HepG2 (cell line): ENCODE data around the gene COG4. TPM values are rescaled to one million over a fixed set of nuclear protein-coding genes. Genes with fewer than 3 reads are reported as not detected.

ENCODE experiments used
- CENPX ChIP-seq: sonication (generic); formaldehyde crosslinking; IDR thresholded peaks from 2 replicates; pipeline ENCODE4 v1.9.0; 2021; ENCODE audit warnings: mild to moderate bottlenecking, missing genetic modification reagents, moderate library complexity
- CREM ChIP-seq, 2 experiments: sonication (generic) in 1 of 2; formaldehyde crosslinking in 1 of 2; IDR thresholded peaks; 2 replicates each; pipeline versions ENCODE4 v1.4.0 to v1.6.1; 2016 to 2020; ENCODE audit warnings: antibody characterized with exemption in 1 of 2, mild to moderate bottlenecking in 1 of 2, missing genetic modification reagents in 1 of 2
- FOXK2 ChIP-seq: fragments of 450-650 bp; IDR thresholded peaks from 2 replicates; pipeline ENCODE4 v1.6.1; 2016
- FOXM1 ChIP-seq: sonication (generic); formaldehyde crosslinking; IDR thresholded peaks from 2 replicates; pipeline ENCODE4 v1.5.0; 2020; ENCODE audit warnings: missing genetic modification reagents
- GATAD1 ChIP-seq: IDR thresholded peaks from 2 replicates; pipeline ENCODE4 v1.6.1; 2016; ENCODE audit warnings: missing genetic modification reagents, missing compliant biosample characterization
- HMG20A ChIP-seq: IDR thresholded peaks from 2 replicates; pipeline ENCODE4 v1.6.1; 2016; ENCODE audit warnings: borderline replicate concordance
- HNRNPUL1 ChIP-seq: fragments of 200-400 bp; formaldehyde crosslinking; IDR thresholded peaks from 2 replicates; pipeline ENCODE4 v1.6.1; 2017; ENCODE audit warnings: low read depth, mild to moderate bottlenecking, low read length, moderate library complexity
- HOXA9 ChIP-seq: sonication (generic); formaldehyde crosslinking; IDR thresholded peaks from 2 replicates; pipeline ENCODE4 v1.8.1; 2022; ENCODE audit warnings: missing genetic modification reagents, mild to moderate bottlenecking, moderate library complexity, borderline replicate concordance
- KAT8 ChIP-seq: IDR thresholded peaks from 2 replicates; pipeline ENCODE4 v1.6.1; 2016; ENCODE audit warnings: missing genetic modification reagents, missing compliant biosample characterization
- KLF16 ChIP-seq, 2 experiments: sonication (generic) in 1 of 2; formaldehyde crosslinking in 1 of 2; IDR thresholded peaks; 2 replicates each; pipeline versions ENCODE4 v1.6.1 to v1.8.0; 2016 to 2023; ENCODE audit warnings: missing genetic modification reagents in 2 of 2, missing compliant biosample characterization in 1 of 2
- NFIC ChIP-seq: IDR thresholded peaks from 2 replicates; pipeline ENCODE4 v1.6.1; 2012; ENCODE audit warnings: mild to moderate bottlenecking, low read length, inconsistent platforms
- PHB2 ChIP-seq: fragments of 450-650 bp; IDR thresholded peaks from 2 replicates; pipeline ENCODE4 v1.6.1; 2018; ENCODE audit not compliant: partially characterized antibody
- RARG ChIP-seq: sonication (generic); formaldehyde crosslinking; IDR thresholded peaks from 2 replicates; pipeline ENCODE4 v1.4.0; 2020; ENCODE audit warnings: low read depth, mild to moderate bottlenecking, missing genetic modification reagents
- SNAPC2 ChIP-seq: sonication (generic); formaldehyde crosslinking; IDR thresholded peaks from 2 replicates; pipeline ENCODE4 v1.8.1; 2022; ENCODE audit warnings: mild to moderate bottlenecking, missing genetic modification reagents
- SSRP1 ChIP-seq: IDR thresholded peaks from 2 replicates; pipeline ENCODE4 v1.6.1; 2016; ENCODE audit warnings: control low read depth
- TCF7 ChIP-seq: sonication (generic); IDR thresholded peaks from 2 replicates; pipeline ENCODE4 v1.6.1; 2016; ENCODE audit warnings: antibody characterized with exemption, low read depth
- TP53 ChIP-seq: sonication (generic); formaldehyde crosslinking; conservative IDR thresholded peaks from 2 replicates; pipeline ENCODE4 v1.4.0; 2020; ENCODE audit warnings: missing genetic modification reagents
- ZNF101 ChIP-seq: sonication (generic); formaldehyde crosslinking; IDR thresholded peaks from 2 replicates; pipeline ENCODE4 v1.4.0; 2020; ENCODE audit warnings: mild to moderate bottlenecking, low read depth, missing genetic modification reagents, borderline replicate concordance
- ZNF660 ChIP-seq: sonication (generic); formaldehyde crosslinking; IDR thresholded peaks from 2 replicates; pipeline ENCODE4 v1.5.1; 2020; ENCODE audit warnings: mild to moderate bottlenecking, low read depth, missing genetic modification reagents, borderline replicate concordance
- polyA plus RNA-seq, 8 experiments: library from polyadenylated mRNA; depleted of rRNA in 3 of 8; stranded (reverse) in 7 of 8; unstranded in 1 of 8; fragments of >200 nt; fragmentation: Illumina TruSeq in 4 of 8; extraction: Trizol in 4 of 8; gene quantifications; 2 replicates each; pipeline versions ENCODE4 v1.2.1 to v1.2.3, GENCODE V29; 2011 to 2016; ENCODE audit warnings: low read depth in 4 of 8, missing spikeins in 1 of 8, mixed read lengths in 1 of 8; ENCODE audit not compliant: insufficient read depth in 1 of 8
- total RNA-seq, 5 experiments: library from RNA; depleted of rRNA; stranded (reverse); fragments of >200 nt; fragmentation: Illumina TruSeq; extraction: Trizol; gene quantifications; 2 replicates each; pipeline ENCODE4 v1.2.3, GENCODE V29; 2016; ENCODE audit warnings: low read depth in 1 of 5
- TF ChIP-seq, protein P1 (sequence below): sonication (generic); formaldehyde crosslinking; IDR thresholded peaks from 2 replicates; pipeline ENCODE4 v1.5.0; 2020; ENCODE audit warnings: missing genetic modification reagents
- TF ChIP-seq, protein P2 (sequence below): sonication (generic); formaldehyde crosslinking; IDR thresholded peaks from 2 replicates; pipeline ENCODE4 v1.5.0; 2020; ENCODE audit warnings: missing genetic modification reagents, mild to moderate bottlenecking, borderline replicate concordance
- TF ChIP-seq, protein P3 (sequence below): sonication (generic); formaldehyde crosslinking; IDR thresholded peaks from 2 replicates; pipeline ENCODE4 v1.8.0; 2022; ENCODE audit warnings: low read depth, missing genetic modification reagents
- TF ChIP-seq, protein P4 (sequence below): IDR thresholded peaks from 2 replicates; pipeline ENCODE4 v1.6.1; 2016
- TF ChIP-seq, protein P5 (sequence below): sonication (generic); formaldehyde crosslinking; IDR thresholded peaks from 2 replicates; pipeline ENCODE4 v1.4.0; 2020; ENCODE audit warnings: missing genetic modification reagents

Gene COG4
- total and polyA plus RNA-seq, 2 of the 13 experiments (the other 11 are each of a cell fraction or from before 2014, with no cell fraction given) = 51.1 to 73.8 TPM

DNA sequence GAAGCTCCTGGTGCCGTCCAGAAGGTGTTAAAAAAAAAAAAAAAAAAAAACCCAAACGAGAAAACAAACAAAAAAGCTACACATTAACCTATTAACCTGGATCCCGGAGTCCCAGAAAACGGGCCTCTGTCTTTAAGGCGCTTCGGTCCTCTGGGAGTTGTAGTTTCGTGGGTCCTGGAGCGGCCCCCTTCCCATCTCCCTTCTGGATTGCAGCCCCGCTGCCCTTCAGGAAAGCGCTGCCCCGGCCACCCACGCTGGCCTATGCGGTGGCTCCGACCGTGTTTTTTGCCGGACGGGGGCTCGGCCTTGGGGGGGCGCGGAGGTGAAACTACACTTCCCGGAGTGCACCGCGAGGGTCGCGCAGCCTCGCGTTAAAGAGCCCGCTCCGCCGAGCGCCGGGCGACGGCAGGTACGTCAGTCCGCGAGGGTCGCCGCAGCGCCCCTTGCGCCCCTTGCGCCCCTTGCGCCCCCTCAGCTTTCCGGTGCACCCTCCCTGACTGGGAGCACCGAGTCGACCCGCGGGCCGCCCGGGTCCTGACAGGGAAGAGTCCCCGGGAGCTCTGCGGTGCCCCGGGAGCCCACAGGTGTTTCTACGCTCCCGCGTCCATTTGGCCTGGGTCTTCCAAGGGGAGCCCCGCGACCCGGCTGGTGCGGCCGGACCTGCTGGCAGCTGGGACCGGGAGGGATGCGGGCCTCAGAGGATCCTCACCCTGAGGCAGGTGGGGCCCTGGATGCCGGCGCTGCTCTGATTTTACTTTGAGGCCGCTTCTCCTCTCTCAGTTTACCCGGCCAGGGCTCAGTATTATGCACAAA is 68.9 kb downstream of the COG4 start, which contains the start of gene FCSK (continued):
- TF ChIP-seq TP53 (CRISPR knock-in tag) = peak; percentile 86
- TF ChIP-seq TCF7 = no peak
- TF ChIP-seq CENPX (CRISPR knock-in tag) = no peak
- TF ChIP-seq KAT8 (CRISPR knock-in tag) = peak; percentile 76
- TF ChIP-seq FOXK2 = no peak
- TF ChIP-seq, protein P1, sequence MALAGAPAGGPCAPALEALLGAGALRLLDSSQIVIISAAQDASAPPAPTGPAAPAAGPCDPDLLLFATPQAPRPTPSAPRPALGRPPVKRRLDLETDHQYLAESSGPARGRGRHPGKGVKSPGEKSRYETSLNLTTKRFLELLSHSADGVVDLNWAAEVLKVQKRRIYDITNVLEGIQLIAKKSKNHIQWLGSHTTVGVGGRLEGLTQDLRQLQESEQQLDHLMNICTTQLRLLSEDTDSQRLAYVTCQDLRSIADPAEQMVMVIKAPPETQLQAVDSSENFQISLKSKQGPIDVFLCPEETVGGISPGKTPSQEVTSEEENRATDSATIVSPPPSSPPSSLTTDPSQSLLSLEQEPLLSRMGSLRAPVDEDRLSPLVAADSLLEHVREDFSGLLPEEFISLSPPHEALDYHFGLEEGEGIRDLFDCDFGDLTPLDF = peak; percentile 92
- TF ChIP-seq SSRP1 (CRISPR knock-in tag) = no peak
- 0 out of 2 replicates have a peak, but pooled peaks have one; percentile 73 for TF ChIP-seq FOXM1 (CRISPR knock-in tag)
- peak; percentile 92 for TF ChIP-seq CREM (IDR thresholded peaks at IDR 0.05)
- TF ChIP-seq CREM (CRISPR knock-in tag; IDR thresholded peaks at IDR 0.05) = no peak
- no peak for TF ChIP-seq HOXA9
- TF ChIP-seq, protein P2, sequence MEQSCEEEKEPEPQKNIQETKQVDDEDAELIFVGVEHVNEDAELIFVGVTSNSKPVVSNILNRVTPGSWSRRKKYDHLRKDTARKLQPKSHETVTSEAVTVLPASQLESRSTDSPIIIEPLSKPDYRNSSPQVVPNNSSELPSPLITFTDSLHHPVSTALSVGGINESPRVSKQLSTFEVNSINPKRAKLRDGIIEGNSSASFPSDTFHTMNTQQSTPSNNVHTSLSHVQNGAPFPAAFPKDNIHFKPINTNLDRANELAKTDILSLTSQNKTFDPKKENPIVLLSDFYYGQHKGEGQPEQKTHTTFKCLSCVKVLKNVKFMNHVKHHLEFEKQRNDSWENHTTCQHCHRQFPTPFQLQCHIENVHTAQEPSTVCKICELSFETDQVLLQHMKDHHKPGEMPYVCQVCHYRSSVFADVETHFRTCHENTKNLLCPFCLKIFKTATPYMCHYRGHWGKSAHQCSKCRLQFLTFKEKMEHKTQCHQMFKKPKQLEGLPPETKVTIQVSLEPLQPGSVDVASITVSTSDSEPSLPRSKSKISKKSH (CRISPR knock-in tag) = peak; percentile 74; the same call in 1 of the 2 replicates
- no peak for TF ChIP-seq NFIC
- 0 out of 2 replicates have a peak, but pooled peaks have one; percentile 53 for TF ChIP-seq SNAPC2
- TF ChIP-seq RARG (CRISPR knock-in tag) = no peak
- TF ChIP-seq GATAD1 (CRISPR knock-in tag) = peak; percentile 87
- TF ChIP-seq KLF16 (CRISPR knock-in tag; IDR thresholded peaks at IDR 0.05) = peak in 1 of 2 experiments; percentile 75; a peak in 2 of 4 replicates
- TF ChIP-seq, protein P3, sequence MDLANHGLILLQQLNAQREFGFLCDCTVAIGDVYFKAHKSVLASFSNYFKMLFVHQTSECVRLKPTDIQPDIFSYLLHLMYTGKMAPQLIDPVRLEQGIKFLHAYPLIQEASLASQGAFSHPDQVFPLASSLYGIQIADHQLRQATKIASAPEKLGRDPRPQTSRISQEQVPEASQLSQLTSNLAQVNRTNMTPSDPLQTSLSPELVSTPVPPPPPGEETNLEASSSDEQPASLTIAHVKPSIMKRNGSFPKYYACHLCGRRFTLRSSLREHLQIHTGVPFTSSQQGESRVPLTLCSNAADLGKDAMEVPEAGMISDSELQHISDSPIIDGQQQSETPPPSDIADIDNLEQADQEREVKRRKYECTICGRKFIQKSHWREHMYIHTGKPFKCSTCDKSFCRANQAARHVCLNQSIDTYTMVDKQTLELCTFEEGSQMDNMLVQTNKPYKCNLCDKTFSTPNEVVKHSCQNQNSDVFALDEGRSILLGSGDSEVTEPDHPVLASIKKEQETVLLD (CRISPR knock-in tag) = peak; percentile 72; the same call in 1 of the 2 replicates
- TF ChIP-seq ZNF660 = no peak
- TF ChIP-seq PHB2 = no peak
- TF ChIP-seq, protein P4, sequence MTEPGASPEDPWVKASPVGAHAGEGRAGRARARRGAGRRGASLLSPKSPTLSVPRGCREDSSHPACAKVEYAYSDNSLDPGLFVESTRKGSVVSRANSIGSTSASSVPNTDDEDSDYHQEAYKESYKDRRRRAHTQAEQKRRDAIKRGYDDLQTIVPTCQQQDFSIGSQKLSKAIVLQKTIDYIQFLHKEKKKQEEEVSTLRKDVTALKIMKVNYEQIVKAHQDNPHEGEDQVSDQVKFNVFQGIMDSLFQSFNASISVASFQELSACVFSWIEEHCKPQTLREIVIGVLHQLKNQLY (CRISPR knock-in tag) = peak; percentile 42; the same call in 1 of the 2 replicates
- TF ChIP-seq HMG20A (CRISPR knock-in tag) = no peak; the same call in 1 of the 2 replicates
- peak; percentile 81 for TF ChIP-seq HNRNPUL1
- no peak for TF ChIP-seq ZNF101 (CRISPR knock-in tag)
- TF ChIP-seq, protein P5, sequence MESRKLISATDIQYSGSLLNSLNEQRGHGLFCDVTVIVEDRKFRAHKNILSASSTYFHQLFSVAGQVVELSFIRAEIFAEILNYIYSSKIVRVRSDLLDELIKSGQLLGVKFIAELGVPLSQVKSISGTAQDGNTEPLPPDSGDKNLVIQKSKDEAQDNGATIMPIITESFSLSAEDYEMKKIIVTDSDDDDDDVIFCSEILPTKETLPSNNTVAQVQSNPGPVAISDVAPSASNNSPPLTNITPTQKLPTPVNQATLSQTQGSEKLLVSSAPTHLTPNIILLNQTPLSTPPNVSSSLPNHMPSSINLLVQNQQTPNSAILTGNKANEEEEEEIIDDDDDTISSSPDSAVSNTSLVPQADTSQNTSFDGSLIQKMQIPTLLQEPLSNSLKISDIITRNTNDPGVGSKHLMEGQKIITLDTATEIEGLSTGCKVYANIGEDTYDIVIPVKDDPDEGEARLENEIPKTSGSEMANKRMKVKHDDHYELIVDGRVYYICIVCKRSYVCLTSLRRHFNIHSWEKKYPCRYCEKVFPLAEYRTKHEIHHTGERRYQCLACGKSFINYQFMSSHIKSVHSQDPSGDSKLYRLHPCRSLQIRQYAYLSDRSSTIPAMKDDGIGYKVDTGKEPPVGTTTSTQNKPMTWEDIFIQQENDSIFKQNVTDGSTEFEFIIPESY (CRISPR knock-in tag) = peak; percentile 36; the same call in 1 of the 2 replicates
